Measurements from ENCODE around the gene TMCO4. TPM values are rescaled to one million over a fixed set of nuclear protein-coding genes. Genes with fewer than 3 reads are reported as not detected.
"Not testable (repeated sequence)": the region's sequence is repeated elsewhere in the genome, so short reads cannot be mapped to it uniquely, and the experiment has no call there.

Gene TMCO4
- total RNA-seq, 1 donor from 2014 or later = 14.0 TPM

- DNase-seq (ENCODE audit: low spot score) = no peak
- H3K4me1 Mint-ChIP-seq (ENCODE audit: low read depth) = no peaks in the 10 kb centered on the region
These were observed 8.6 kb upstream of the TMCO4 start for GRCh38 chr1:19808351-19808750.

GRCh38 chr1:19804831-19805251, 5.1 kb upstream of the TMCO4 start:
- no peak for DNase-seq (ENCODE audit: low spot score)
- no peaks in the 10 kb centered on the region for H3K9me3 Mint-ChIP-seq
- H3K4me3 Mint-ChIP-seq = no peak overlapping the region
- intact Hi-C loops (cut with micrococcal nuclease) = no loop called here
- peaks cover 15% of the 10 kb centered on the region for H3K4me1 Mint-ChIP-seq (ENCODE audit: low read depth)
- no peaks in the 10 kb centered on the region for H3K36me3 Mint-ChIP-seq (ENCODE audit: low read depth)
- no peak overlapping the region for H3K27ac Mint-ChIP-seq
- H3K27me3 Mint-ChIP-seq (ENCODE audit: insufficient read depth) = peaks cover 20% of the 10 kb centered on the region

More at GRCh38 chr1:19808351-19808750, 8.6 kb upstream of the TMCO4 start:
- peaks cover 13% of the 10 kb centered on the region for H3K27me3 Mint-ChIP-seq (ENCODE audit: insufficient read depth)
- H3K36me3 Mint-ChIP-seq (ENCODE audit: low read depth) = no peaks in the 10 kb centered on the region
- no peak overlapping the region for H3K27ac Mint-ChIP-seq
- no peaks in the 10 kb centered on the region for H3K9me3 Mint-ChIP-seq
- intact Hi-C loops (cut with micrococcal nuclease) = no loop called here
- no peak overlapping the region for H3K4me3 Mint-ChIP-seq

GRCh38 chr1:19802269-19802668, 2.6 kb upstream of the TMCO4 start:
- Mint-ChIP-seq H3K4me3 (no peak overlapping the region), H3K27me3 (ENCODE audit: insufficient read depth) (peaks cover 20% of the 10 kb centered on the region), H3K36me3 (ENCODE audit: low read depth) (peaks cover 2% of the 10 kb centered on the region), H3K27ac (peak overlapping the region; percentile 63), H3K4me1 (ENCODE audit: low read depth) (peaks cover 28% of the 10 kb centered on the region), H3K9me3 (no peaks in the 10 kb centered on the region)
- DNase-seq (ENCODE audit: low spot score) = no peak
- intact Hi-C loops (cut with micrococcal nuclease) = no loop called here

DNA sequence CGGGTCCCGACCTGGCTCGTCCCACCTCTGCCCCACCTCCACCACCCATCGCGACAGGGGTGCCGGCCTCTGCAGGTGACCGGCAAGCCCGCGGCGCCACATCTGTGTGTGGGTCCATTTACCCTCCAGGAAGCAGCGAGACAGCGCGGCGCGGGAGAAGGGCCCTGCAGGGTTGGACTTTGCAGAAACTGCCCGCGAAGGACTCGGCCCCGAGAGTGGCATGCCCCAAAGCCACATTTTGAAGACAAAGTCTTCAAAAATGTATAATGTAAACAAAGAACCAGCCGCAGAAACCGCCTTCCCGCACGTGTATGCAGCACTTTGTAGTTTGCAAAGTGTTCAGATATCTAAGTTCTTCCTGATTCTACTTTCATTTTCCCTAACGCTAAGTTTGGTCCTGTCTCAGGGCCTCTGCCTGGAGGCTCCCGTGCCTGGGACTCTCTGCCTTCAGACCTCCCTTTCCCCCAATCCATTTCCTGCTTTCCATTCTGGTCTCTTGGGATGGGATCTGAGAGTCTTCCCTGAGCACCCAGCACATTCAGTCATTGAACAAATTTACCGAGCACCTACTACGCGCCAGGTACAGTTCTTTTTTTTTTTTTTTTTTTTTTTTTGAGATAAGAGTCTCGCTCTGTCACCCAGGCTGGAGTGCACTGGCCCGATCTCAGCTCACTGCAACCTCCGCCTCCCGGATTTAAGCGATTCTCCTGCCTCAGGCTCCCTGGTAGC, 524 bp upstream of the TMCO4 start:
- H3K27ac Mint-ChIP-seq = peak overlapping the region; percentile 87
- H3K4me1 Mint-ChIP-seq (ENCODE audit: low read depth) = peaks cover 28% of the 10 kb centered on the region
- intact Hi-C loops (cut with micrococcal nuclease) = loop anchor here (1.0 to 2.0 kb wide), 3 partner anchors 35 to 89 kb away; partner anchors contain the start of gene OTUD3
- peaks cover 4% of the 10 kb centered on the region for H3K36me3 Mint-ChIP-seq (ENCODE audit: low read depth)
- H3K4me3 Mint-ChIP-seq = peak overlapping the region; percentile 86
- DNase-seq (ENCODE audit: low spot score) = peak; percentile 34
- H3K27me3 Mint-ChIP-seq (ENCODE audit: insufficient read depth) = peaks cover 15% of the 10 kb centered on the region
- no peaks in the 10 kb centered on the region for H3K9me3 Mint-ChIP-seq

DNA sequence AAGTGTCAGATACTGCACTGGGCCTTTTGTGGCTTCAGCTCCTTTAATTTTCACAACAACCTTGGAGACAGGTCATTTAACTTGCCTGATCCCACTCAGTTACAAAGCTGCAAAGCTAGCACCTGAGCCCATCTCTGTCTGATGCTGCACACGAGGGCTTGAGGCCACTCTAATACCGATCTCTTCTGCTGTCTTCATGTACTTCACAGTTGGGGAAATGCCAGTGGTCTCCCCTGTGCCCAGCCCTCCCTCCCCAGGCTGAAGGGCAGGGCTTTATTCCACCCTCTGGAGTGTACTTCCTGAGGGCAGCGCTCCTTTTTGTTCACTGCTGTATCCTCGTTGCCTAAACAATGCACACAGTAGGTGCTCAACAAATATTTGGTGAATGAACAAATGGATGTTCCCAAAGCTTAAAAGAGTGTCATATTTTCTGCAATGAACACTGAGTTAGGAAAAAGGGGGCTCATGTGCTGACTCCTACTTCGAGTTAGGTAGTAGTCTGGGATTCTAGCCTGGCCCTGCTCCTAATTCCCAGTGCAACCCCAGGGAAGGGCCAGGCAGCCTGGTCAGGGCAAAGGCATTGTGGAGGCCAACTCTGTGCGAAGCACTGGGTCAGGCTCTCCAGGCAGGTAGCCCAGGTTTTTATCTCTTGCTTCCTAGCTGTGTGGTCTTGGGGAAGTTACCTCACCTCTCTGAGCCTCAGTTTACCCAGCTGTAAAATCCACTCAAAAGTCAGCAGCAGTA, 1.1 kb downstream of the TMCO4 start:
- peak overlapping the region; percentile 81 for H3K4me3 Mint-ChIP-seq
- intact Hi-C loops (cut with micrococcal nuclease) = loop anchor here (5.0 kb wide), 1 partner anchor 709 kb away; the partner anchor contains the start of gene MUL1
- H3K9me3 Mint-ChIP-seq = no peaks in the 10 kb centered on the region
- peaks cover 7% of the 10 kb centered on the region for H3K27me3 Mint-ChIP-seq (ENCODE audit: insufficient read depth)
- peaks cover 10% of the 10 kb centered on the region for H3K36me3 Mint-ChIP-seq (ENCODE audit: low read depth)
- no peak for DNase-seq (ENCODE audit: low spot score)
- peaks cover 28% of the 10 kb centered on the region for H3K4me1 Mint-ChIP-seq (ENCODE audit: low read depth)
- peak overlapping the region; percentile 91 for H3K27ac Mint-ChIP-seq

DNA sequence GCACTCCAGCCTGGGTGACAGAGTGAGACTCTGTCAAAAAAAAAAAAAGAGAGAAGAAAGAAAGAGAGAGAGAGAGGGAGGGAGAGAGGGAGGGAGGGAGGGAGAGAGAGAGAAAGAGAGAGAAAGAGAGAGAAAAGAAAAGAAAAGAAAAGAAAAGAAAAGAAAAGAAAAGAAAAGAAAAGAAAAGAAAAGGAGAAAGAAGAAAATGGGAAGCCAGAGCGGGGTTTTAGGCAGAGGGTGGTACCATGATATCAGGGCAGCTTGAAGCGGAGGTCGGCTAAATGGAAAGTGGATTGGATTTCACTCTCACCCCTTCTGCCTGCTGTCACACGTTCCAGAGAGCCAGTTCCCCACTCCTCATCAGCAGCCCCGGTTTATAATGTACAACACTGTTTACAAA, 1.9 kb downstream of the TMCO4 start:
- H3K9me3 Mint-ChIP-seq = no peaks in the 10 kb centered on the region
- H3K4me1 Mint-ChIP-seq (ENCODE audit: low read depth) = peaks cover 28% of the 10 kb centered on the region
- intact Hi-C loops (cut with micrococcal nuclease) = loop anchor here (5.0 kb wide), 1 partner anchor 709 kb away; the partner anchor contains the start of gene MUL1
- DNase-seq (ENCODE audit: low spot score) = no peak
- H3K27me3 Mint-ChIP-seq (ENCODE audit: insufficient read depth) = peaks cover 7% of the 10 kb centered on the region
- H3K4me3 Mint-ChIP-seq = peak overlapping the region; percentile 81
- peak overlapping the region; percentile 13 for H3K27ac Mint-ChIP-seq
- H3K36me3 Mint-ChIP-seq (ENCODE audit: low read depth) = peaks cover 14% of the 10 kb centered on the region

- Mint-ChIP-seq H3K36me3 (ENCODE audit: low read depth) (peaks cover 24% of the 10 kb centered on the region), H3K27ac (no peak overlapping the region), H3K4me1 (ENCODE audit: low read depth) (peaks cover 14% of the 10 kb centered on the region), H3K9me3 (no peaks in the 10 kb centered on the region), H3K27me3 (ENCODE audit: insufficient read depth) (no peaks in the 10 kb centered on the region), H3K4me3 (no peak overlapping the region)
- intact Hi-C loops (cut with micrococcal nuclease) = no loop called here
- no peak for DNase-seq (ENCODE audit: low spot score)
These were observed 5.1 kb downstream of the TMCO4 start for GRCh38 chr1:19794583-19794982.

GRCh38 chr1:19793360-19794046, 6.2 kb downstream of the TMCO4 start:
- Mint-ChIP-seq H3K4me3 (no peak overlapping the region), H3K27ac (no peak overlapping the region), H3K36me3 (ENCODE audit: low read depth) (peaks cover 22% of the 10 kb centered on the region), H3K27me3 (ENCODE audit: insufficient read depth) (no peaks in the 10 kb centered on the region), H3K9me3 (no peaks in the 10 kb centered on the region), H3K4me1 (ENCODE audit: low read depth) (peaks cover 7% of the 10 kb centered on the region)
- DNase-seq (ENCODE audit: low spot score) = no peak
- intact Hi-C loops (cut with micrococcal nuclease) = no loop called here

DNA sequence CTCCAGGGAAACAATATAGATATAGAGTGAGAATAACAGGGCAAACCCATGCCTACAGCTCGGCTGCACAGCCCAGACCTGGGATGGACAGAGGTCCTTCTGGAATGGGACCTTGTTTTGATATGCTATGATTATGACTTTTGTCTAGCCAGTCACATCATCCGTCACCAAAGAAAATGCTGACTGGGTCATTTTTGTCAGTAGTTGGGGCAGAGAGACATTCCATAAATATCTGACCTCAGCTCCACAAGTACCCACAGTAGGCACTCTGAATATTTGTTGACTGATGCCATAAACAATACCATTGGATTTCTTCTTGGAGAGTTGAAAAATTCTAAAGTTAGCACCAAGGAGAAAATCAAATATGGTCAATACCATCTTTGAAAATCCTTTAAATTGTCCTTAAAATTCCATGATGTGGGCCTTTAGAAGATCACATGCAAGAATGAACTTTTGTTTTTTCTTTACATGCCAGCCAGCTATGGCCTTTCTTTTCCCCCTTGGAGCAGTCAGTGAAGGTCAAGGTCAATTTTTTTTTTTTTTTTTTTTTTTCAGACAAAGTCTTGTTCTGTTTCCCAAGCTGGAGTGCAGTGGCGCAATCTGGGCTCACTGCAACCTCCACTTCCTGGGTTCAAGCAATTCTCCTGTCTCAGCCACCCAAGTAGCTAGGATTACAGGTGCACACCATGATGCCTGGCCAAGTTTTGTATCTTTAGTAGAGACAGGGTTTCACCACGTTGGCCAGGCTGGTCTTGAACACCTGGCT, 7.3 kb downstream of the TMCO4 start:
- no peak overlapping the region for H3K4me3 Mint-ChIP-seq
- H3K4me1 Mint-ChIP-seq (ENCODE audit: low read depth) = no peaks in the 10 kb centered on the region
- no peak for DNase-seq (ENCODE audit: low spot score)
- H3K27ac Mint-ChIP-seq = no peak overlapping the region
- peaks cover 21% of the 10 kb centered on the region for H3K36me3 Mint-ChIP-seq (ENCODE audit: low read depth)
- intact Hi-C loops (cut with micrococcal nuclease) = no loop called here
- H3K9me3 Mint-ChIP-seq = no peaks in the 10 kb centered on the region
- no peaks in the 10 kb centered on the region for H3K27me3 Mint-ChIP-seq (ENCODE audit: insufficient read depth)

DNA sequence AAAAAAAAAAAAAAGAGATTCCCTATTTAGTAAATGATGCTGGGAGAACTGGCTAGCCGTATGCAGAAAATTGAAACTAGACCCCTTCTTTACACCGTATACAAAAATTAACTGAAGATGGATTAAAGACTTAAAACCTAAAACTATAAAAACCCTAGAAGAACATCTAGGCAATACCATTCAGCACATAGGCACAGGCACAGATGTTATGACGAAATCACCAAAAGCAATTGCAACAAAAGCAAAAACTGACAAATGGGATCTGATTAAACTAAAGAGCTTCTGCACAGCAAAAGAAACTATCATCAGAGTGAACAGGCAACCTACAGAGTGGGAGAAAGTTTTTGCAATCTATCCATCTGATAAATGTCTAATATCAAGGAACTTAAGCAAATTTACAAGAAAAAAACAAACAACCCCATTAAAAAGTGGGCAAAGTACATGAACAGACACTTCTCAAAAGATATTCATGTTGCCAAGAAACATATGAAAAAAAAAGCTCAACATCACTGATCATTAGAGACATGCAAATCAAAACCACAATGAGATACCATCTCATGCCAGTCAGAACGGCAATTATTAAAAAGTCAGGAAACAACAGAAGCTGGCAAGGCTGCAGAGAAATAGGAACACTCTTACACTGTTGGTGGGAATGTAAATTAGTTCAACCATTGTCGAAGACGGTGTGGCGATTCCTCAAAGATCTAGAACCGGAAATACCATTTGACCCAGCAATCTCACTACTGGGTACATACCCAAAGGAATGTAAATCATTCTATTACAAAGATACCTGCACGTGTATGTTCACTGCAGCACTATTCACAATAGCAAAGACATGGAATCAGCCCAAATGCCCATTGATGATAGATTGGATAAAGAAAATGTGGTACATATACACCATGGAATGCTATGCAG, 9.4 kb downstream of the TMCO4 start:
- H3K4me1 Mint-ChIP-seq (ENCODE audit: low read depth); H3K4me3 Mint-ChIP-seq; H3K27ac Mint-ChIP-seq; H3K9me3 Mint-ChIP-seq; intact Hi-C loops (cut with micrococcal nuclease); DNase-seq (ENCODE audit: low spot score); H3K27me3 Mint-ChIP-seq (ENCODE audit: insufficient read depth): not testable (repeated sequence)
- H3K36me3 Mint-ChIP-seq (ENCODE audit: low read depth) = peaks cover 27% of the 10 kb centered on the region

GRCh38 chr1:19786988-19787423, 12.7 kb downstream of the TMCO4 start:
- H3K4me1 Mint-ChIP-seq (ENCODE audit: low read depth) = no peaks in the 10 kb centered on the region
- intact Hi-C loops (cut with micrococcal nuclease) = no loop called here
- no peak for DNase-seq (ENCODE audit: low spot score)
- H3K36me3 Mint-ChIP-seq (ENCODE audit: low read depth) = peaks cover 15% of the 10 kb centered on the region
- H3K27ac Mint-ChIP-seq = no peak overlapping the region
- H3K4me3 Mint-ChIP-seq = no peak overlapping the region
- no peaks in the 10 kb centered on the region for H3K9me3 Mint-ChIP-seq
- no peaks in the 10 kb centered on the region for H3K27me3 Mint-ChIP-seq (ENCODE audit: insufficient read depth)
